Embryonic facial prominence (tissue), 1 donor: ENCODE results near the gene GPBAR1.

Source experiments
- DNase-seq: peaks from one replicate; pipeline ENCODE4 v3.0.0-alpha.2; 2016; ENCODE audit errors: extremely low spot score

The GPBAR1 gene

DNA sequence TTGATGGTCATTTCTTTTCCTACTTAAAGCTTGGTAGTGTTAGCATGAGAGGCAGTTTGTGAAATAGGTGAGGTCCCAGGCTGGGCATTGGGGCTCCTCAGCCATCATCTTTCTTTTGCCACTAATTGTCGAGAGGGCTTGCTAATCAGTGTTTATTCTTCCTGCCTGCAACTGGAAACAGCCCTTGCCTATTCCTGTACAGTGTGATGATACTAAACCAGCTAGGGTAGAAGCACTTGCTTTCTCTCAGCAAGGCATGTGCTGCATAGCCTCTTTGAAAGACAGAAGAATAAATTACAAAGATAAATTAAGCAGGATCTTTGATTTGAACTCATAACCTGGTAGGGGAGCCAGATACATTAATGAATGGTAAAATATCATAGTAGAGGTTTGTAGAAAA lies 16.6 kb upstream of the GPBAR1 start:
- no peak for DNase-seq

DNA sequence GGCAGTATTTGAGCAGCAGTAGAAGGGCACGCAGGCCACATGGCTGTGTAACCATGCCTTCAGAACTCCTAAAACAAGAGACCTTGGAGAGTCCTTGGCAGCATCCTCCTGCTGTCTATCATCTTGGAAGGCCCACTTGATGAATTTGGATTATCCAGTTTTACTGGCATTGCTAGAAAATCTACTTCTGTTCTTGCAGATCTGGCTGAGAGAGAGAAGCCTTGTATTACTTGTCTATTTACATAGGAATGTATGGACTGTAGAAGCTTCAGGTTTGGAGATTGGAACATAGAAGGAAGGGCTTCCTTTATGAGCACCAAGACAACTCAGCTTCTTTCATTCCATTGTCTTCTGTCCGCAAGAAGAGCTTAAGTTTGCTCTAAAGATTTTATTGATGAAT lies 16.1 kb upstream of the GPBAR1 start:
- DNase-seq = no peak

DNA sequence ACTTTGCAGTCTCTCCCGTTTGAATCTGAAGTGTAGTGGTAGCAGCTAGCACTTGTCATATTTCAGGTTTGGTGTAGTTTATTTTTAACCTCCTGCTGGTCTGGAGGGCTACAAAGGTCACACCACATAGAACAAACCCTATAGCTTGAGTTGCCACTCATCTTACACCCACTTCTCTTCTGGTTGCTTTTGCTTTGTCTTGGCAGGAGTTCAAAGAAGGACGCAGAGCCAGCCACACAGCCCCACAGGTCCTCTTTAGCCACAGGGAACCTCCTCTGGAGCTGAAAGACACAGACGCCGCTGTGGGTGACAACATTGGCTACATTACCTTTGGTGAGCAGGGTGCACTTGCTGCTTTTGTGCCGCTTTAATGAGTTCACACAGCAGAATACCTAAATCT lies 15.6 kb upstream of the GPBAR1 start:
- DNase-seq = no peak

GRCh38 chr2:218249691-218250090 lies 11.1 kb upstream of the GPBAR1 start:
- DNase-seq = no peak

DNA sequence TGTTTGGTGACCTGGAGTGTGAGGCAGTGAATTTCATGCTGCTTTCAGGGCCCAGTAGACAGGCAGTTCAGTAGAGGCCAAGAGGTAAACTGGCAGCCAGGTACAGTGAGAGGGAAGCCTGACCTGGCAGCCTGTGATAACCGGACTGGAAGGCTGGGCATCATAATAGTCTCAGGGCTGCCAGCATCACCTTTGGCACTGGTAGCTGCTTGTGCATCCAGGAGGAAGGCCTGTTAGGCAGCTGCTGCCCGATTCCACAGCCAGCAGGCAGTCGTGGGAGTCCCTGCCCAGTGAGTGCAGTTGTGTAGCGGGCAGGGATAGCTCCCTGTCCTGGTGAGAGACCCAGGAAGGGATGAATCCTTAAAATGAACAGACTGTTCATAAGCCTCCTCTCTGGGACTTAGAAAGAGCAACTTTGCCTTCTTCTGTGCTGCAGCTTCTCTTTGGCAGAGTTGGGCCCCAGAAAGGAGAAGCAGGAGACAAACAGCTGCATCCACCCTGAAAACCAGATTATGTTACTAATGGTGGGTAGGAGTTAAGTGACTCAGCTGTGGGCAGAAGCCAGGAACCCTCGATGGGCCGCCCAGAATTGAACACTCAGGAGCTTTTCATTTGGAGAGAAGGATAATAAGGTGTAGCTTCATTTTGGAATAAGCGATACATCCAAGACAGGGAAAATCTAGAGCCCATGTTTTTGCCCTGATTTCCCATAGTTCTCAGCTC lies 8.1 kb upstream of the GPBAR1 start:
- DNase-seq = no peak

DNA sequence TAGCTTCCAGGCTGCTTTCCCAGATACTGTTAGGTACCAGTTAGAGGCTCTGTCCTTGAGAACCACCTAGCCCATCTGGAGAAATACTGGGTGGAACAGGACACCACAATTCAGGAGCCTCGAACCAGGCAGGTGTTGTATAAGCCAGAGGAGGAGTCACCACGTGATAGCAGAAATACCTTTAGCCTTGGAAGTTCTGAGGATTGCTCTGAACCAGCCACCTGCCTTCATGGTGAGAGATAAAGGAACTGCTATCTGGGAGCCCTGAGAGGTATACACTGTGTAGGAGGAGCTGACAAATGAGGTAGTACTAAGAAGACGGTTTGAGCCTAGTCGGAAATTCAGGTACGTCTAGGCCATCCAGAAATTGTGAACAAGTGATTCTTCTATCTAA lies 7.6 kb upstream of the GPBAR1 start:
- DNase-seq = no peak

DNA sequence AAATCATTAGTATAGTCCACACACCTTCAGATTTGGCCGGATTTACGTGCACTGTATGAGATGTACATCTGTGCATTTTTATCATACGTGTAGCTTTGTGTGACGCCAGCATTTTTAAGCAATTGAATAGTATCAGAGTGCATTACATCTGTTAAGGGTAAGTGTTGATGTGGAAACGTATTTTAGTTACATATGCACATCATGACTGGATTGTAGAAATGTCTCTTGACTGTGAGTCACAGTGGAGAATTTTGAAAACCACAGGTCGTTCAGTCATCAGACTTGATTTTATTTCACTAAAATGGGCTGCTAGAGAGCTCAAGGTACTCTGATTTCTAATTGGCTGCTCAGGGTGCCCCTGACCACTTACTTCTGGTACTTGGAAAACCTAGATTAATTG lies 5.4 kb upstream of the GPBAR1 start:
- DNase-seq = no peak

DNA sequence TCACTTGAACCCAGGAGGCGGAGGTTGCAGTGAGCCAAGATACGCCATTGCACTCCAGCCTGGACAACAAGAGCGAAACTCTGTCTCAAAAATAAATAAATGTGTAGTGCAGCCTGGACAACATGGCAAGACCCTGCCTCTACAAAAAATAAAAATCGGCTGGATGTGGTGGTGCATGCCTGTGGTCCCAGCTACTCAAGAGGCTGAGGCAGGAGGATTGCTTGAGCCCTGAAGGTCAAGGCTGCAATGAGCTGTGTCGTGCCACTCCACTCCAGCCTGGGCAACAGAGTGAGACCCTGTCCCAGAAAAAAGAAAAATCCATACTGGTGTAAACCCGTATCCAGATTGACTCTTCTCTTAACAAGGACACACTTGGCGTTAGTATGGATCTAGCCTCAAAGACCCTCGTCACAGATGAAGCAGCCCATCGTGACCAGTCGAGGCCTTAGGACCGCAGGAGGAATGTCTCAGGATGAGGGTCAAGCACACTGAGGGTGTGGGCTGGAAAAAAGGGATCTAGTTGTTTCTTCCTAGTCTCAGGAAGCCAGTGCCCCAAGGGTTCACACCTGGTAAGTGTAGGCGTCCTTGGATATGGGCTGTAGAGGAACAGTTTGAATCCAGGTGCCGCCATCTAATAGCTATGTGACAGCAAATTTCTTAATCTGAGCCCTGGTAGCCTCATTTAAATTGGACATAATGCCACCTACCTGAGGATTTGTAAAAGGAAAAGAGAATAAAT lies 4.0 kb upstream of the GPBAR1 start:
- DNase-seq = no peak

DNA sequence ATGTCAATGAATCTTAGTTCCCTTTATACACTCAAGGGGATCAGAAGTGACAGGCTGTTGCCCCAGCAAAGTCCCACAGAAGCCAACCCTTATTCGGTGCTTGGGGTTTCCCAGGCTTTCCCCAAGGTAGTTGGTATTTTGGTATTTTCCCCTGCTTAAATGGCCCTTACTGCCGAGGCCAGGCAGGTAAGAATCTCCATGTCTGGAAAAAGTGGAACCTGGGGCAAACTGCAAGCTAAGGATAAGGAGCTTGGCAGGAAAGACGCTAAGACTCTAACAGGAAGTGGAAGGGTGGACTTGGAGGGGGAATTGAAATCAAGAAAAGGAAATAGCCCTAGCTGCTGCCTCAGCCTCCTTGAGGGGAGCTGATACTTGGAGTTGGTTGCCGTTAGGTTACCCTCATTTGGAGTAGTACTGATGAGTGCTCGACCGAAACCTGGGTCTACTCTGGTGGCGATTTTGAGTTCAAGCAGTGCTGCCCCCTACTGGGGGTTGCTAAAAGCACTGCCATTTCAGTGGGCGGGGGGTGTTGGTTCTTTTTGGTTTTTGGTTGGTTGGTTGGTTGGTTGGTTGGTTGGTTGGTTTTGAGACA lies 3.3 kb upstream of the GPBAR1 start:
- DNase-seq = no peak

GRCh38 chr2:218259099-218259961 lies 1.5 kb upstream of the GPBAR1 start:
- no peak for DNase-seq

GRCh38 chr2:218260166-218260565 lies 649 bp upstream of the GPBAR1 start:
- no peak for DNase-seq

DNA sequence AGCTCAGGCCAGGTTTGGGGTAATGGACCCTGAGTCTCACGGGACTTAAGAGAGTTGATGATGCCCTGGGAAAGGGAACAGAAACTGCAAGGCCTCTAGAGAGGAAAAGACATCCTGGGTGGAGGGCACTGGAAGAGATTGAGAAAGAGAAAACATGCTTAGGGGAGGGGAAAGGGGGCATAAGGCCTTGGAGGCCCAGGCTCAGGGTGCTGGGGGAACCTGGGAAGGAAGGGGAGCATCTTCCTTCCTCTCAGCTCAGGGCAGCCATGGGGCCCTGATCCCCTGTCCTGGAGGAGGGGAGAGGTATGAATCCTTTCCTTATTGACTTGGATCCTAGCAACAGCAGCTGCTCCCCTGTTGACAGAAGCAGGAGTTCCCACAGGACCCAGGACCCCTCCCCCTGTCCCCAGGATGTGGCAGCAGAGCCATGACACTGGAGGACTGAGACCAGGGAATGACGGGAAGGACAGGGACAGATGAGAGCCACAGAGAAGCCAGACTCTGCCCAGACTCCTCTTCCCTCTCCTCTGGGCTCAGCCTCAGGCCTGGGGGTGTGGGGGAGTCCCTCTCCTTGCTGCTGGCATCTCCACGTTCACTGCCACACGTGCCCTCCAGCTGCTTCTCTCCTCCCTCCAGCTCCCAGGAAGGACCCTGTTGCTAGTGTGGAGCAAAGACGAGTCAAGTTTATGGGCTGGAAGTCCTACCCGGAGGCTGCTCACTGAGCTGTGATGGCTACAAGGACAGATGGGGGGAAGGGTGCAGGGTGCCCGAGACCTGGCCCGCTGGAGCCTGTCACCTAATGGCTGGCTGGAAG lies 815 bp downstream of the GPBAR1 start:
- DNase-seq = no peak

DNA sequence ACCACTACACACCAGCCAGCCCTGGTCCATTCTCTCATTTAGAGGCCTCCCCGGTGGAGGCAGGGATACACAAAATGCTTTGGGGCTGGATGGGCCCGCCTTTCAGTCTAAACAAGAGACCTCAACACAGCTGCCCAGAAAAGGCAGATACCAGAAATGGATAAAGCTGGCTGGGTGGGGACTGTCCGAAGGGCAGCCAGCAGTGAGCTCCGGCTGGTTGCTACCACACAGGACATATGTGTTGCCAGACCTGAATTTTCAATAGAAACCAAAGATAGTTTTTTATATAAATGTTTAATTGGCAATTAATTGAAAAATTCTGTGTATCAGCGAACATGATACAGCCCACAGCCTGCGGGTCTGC lies 1.4 kb downstream of the GPBAR1 start:
- DNase-seq = no peak

- DNase-seq = no peak
These were observed 2.1 kb downstream of the GPBAR1 start for GRCh38 chr2:218262631-218263586.

GRCh38 chr2:218263817-218264641 lies 3.2 kb downstream of the GPBAR1 start:
- no peak for DNase-seq

GRCh38 chr2:218264773-218265561 lies 4.2 kb downstream of the GPBAR1 start:
- no peak for DNase-seq

DNA sequence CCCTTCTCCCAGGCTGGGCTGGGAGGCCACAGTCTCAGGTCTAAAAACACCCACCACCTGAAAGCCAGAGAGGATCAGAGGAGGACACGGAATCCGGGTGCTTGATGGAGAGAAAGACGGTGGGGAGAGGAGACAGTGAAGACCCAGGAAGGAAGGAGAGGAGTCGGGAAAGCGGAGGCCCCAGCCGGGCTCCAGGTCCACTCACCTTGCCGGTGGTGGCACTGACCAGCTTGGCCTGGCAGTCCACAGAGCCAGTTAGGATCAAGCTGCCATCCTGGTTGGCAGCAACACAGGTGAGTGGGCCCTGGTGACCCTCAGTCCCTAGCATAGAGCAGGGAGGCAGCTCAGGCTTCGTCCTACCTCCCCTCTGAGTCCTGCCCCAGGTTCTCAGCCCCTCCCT lies 4.8 kb downstream of the GPBAR1 start:
- no peak for DNase-seq

DNA sequence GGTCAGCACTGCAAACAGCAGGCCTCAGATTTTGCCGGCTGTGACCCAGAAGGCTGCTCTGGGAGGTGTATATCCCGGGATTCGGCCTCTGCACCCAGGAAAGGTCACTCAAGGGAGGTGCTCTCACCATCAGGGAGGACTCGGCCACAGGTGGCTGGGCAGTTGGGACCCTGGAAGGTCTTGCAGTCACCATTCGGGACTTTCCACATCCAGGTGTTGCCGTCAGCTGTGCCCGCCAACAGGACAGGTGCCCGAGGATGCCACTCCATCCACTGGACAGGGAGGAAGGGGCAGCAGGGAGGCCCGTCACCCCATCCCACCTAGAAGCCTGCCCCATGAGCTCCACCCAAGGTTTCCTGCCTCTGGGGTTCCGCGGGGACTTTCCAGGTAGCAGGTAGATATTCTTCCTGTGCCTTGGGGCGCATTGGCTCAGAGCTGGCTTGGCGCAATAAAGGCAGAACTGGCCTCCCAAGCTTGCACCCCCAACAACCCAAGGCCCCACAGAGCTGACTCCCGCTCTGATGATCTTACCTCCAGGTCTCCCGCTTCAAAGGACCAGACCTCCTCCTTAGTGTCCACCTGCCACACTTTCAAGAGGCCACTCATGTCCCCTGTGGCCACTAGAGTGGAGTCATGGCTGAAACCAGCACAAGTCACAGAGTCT lies 5.6 kb downstream of the GPBAR1 start:
- DNase-seq = no peak
